ENCODE data around the gene SPOCK1. TPM values are rescaled to one million over a fixed set of nuclear protein-coding genes. Genes with fewer than 3 reads are reported as not detected.
A peak's percentile ranks its signal among the peaks of the same experiment; 100 is the strongest.

SPOCK1 gene
- polyA plus RNA-seq, 1 experiment = 76.0 TPM

DNA sequence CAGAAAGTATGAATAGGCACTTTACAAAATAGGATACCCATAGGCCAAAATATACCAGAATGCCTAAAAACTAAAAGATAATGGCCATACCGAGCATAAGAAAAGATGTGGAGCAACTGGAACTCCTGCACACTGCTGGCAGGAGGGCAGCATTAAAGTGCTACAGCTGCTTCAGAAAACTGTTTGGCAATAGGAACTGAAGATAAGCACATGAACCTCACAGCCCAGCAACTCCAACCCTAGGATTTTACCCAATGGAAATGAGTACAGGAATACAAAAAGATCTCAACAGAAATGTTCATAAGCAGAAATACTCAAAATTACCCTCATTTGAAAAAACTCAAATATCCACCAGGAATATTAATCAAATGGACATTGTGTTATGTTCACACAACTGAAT lies 209.3 kb downstream of the SPOCK1 start:
- ChIA-PET CTCF (no interaction called here), POLR2A (no interaction called here)
- no peak overlapping the region for H3K27ac ChIP-seq (ENCODE audit: low read depth, low read length)
- no peak overlapping the region for H3K4me3 ChIP-seq (ENCODE audit: low read depth, low read length)
- TF ChIP-seq, protein P1, sequence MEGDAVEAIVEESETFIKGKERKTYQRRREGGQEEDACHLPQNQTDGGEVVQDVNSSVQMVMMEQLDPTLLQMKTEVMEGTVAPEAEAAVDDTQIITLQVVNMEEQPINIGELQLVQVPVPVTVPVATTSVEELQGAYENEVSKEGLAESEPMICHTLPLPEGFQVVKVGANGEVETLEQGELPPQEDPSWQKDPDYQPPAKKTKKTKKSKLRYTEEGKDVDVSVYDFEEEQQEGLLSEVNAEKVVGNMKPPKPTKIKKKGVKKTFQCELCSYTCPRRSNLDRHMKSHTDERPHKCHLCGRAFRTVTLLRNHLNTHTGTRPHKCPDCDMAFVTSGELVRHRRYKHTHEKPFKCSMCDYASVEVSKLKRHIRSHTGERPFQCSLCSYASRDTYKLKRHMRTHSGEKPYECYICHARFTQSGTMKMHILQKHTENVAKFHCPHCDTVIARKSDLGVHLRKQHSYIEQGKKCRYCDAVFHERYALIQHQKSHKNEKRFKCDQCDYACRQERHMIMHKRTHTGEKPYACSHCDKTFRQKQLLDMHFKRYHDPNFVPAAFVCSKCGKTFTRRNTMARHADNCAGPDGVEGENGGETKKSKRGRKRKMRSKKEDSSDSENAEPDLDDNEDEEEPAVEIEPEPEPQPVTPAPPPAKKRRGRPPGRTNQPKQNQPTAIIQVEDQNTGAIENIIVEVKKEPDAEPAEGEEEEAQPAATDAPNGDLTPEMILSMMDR (IDR thresholded peaks at IDR 0.05; ENCODE audit: low read depth, low read length) = no peak
- no peaks in the 10 kb centered on the region for H3K27me3 ChIP-seq (ENCODE audit: control insufficient read depth, insufficient read depth, low read length)
- H3K9me3 ChIP-seq (ENCODE audit: control insufficient read depth, insufficient read depth, low read length) = no peaks in the 10 kb centered on the region
- DNase-seq (ENCODE audit: low read depth, low spot score) = no peak

DNA sequence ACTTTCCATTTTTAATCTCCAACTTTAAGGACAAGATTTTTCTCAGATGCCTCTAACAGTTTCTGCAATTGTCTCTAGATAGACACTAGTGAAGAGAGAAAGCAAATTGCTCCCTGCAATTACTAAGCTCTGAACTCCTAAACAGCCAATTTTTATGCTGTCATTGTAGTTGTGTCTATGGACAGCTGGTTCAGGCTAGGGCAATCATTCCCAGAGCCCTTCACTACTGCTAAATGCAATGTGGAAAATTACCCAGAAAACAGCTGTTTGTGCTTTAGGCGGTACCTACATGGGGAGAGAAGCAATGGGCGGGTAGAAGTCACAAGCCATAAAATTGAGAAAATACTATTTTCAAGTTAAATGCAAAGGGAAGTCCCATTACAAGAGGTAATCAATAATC lies 211.6 kb downstream of the SPOCK1 start:
- TF ChIP-seq, protein P1 (IDR thresholded peaks at IDR 0.05; ENCODE audit: low read depth, low read length) = no peak
- ChIA-PET POLR2A (no interaction called here), CTCF (interaction anchor here (1.4 kb wide), 1 partner anchor 33 kb away, joined by 6 read pairs; no protein-coding TSS in a partner anchor)
- Histone ChIP-seq H3K4me3 (ENCODE audit: low read depth, low read length) (no peak overlapping the region), H3K9me3 (ENCODE audit: control insufficient read depth, insufficient read depth, low read length) (no peaks in the 10 kb centered on the region), H3K27ac (ENCODE audit: low read depth, low read length) (no peak overlapping the region), H3K27me3 (ENCODE audit: control insufficient read depth, insufficient read depth, low read length) (peaks cover under 1% of the 10 kb centered on the region)
- no peak for DNase-seq (ENCODE audit: low read depth, low spot score)

DNA sequence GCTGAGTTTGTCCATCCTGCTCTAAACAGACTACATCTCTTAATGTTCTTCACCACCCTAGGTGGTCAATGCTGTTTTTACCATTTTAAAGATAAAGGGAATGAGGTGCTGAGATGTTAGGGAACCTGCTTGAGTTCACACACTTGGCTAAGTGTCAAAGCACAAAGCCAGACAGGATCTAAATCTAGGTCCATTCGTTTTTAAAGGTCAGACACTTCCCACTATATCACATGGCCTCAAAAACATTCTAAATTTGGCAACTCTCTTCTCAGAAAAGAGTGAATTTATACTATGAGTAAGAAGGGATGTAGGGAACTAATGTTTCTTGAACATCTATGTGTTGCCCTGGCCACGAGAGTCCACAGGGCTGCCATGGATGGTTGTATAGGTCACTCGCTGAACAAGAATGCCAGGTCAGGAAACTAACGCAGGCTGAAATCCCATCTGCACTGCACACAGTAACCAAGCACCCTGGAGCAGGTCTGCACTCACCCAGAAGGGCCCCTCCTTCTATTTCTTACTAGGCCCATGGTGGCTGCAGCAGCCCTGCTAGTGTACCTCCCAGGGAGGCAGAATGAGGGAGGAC lies 213.0 kb downstream of the SPOCK1 start:
- DNase-seq (ENCODE audit: low read depth, low spot score) = no peak
- no peaks in the 10 kb centered on the region for H3K9me3 ChIP-seq (ENCODE audit: control insufficient read depth, insufficient read depth, low read length)
- no peak overlapping the region for H3K27ac ChIP-seq (ENCODE audit: low read depth, low read length)
- ChIA-PET CTCF (no interaction called here), POLR2A (no interaction called here)
- TF ChIP-seq, protein P1 (IDR thresholded peaks at IDR 0.05; ENCODE audit: low read depth, low read length) = no peak
- H3K4me3 ChIP-seq (ENCODE audit: low read depth, low read length) = no peak overlapping the region
- peaks cover 3% of the 10 kb centered on the region for H3K27me3 ChIP-seq (ENCODE audit: control insufficient read depth, insufficient read depth, low read length)

DNA sequence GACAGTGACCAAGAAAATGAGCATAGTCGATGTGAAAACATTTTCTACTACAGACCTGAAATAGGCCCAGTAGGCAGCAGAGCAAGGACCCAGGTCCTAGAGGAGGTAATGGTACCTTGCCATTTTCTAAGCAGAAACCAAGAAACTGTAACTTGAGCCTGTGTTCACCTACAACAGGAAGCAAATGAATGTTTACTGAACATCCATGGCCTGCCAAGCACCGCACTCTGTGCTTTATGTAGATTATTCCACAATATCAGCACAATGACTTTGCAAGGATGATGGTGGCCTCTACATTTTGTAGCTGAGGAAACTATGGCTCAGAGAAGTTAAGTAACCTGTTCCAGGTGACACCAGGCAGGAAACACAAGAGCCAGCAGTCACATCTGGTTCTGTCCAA lies 215.3 kb downstream of the SPOCK1 start:
- TF ChIP-seq, protein P1 (IDR thresholded peaks at IDR 0.05; ENCODE audit: low read depth, low read length) = no peak
- ChIA-PET POLR2A (no interaction called here), CTCF (no interaction called here)
- Histone ChIP-seq H3K4me3 (ENCODE audit: low read depth, low read length) (no peak overlapping the region), H3K9me3 (ENCODE audit: control insufficient read depth, insufficient read depth, low read length) (no peaks in the 10 kb centered on the region), H3K27ac (ENCODE audit: low read depth, low read length) (no peak overlapping the region), H3K27me3 (ENCODE audit: control insufficient read depth, insufficient read depth, low read length) (peaks cover 3% of the 10 kb centered on the region)
- DNase-seq (ENCODE audit: low read depth, low spot score) = no peak

DNA sequence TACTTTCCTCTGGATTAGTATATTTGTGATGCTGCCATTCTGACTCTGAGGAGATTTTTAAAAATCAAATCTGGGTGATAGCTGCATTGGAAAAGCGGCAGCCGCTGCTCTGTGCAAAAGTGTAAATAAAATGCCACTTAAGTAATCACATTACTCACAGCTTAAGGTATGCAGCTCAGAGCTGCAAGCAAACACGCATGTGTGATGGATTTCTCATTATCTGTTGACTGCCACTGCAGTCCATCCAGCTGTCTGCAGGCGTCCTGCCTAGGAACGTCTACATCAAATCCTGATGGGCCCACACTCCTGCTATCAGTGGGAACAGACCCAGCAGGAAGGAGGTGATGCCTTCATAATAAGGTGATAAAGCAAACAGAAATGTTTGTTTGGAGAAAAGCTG lies 216.9 kb downstream of the SPOCK1 start:
- CTCF ChIA-PET = interaction anchor here (1.1 to 2.5 kb wide), 2 partner anchors 31 to 38 kb away, joined by 3 to 19 read pairs; no protein-coding TSS in a partner anchor
- DNase-seq (ENCODE audit: low read depth, low spot score) = no peak
- TF ChIP-seq, protein P1 (IDR thresholded peaks at IDR 0.05; ENCODE audit: low read depth, low read length) = no peak
- Histone ChIP-seq H3K27ac (ENCODE audit: low read depth, low read length) (peak overlapping the region; percentile 21), H3K9me3 (ENCODE audit: control insufficient read depth, insufficient read depth, low read length) (no peaks in the 10 kb centered on the region), H3K4me3 (ENCODE audit: low read depth, low read length) (no peak overlapping the region), H3K27me3 (ENCODE audit: control insufficient read depth, insufficient read depth, low read length) (peaks cover 3% of the 10 kb centered on the region)
- POLR2A ChIA-PET = no interaction called here

All from AG04450 (cell line).